ENCODE measurements around the gene METTL15.

GRCh38 chr11:28227460-28227859 is 119.3 kb downstream of the METTL15 start:
- TF ChIP-seq CTCF (IDR thresholded peaks at IDR 0.05; ENCODE audit: low read depth, low read length) (no peak), MAX (IDR thresholded peaks at IDR 0.05; ENCODE audit: low read depth, low read length) (no peak), POLR2A (IDR thresholded peaks at IDR 0.05; ENCODE audit: extremely low read depth, insufficient read length) (no peak), MYC (IDR thresholded peaks at IDR 0.05; ENCODE audit: low read depth, low read length) (no peak)
